HEK293 (cell line): ENCODE data around the gene PDZRN4.

Experiments
- EGR2 ChIP-seq: fragments of 450-650 bp; formaldehyde crosslinking; IDR thresholded peaks from 2 replicates; pipeline ENCODE4 v1.5.1; 2016; ENCODE audit warnings: low read depth, missing biosample characterization, missing genetic modification characterization
- KLF16 ChIP-seq: fragments of 450-650 bp; formaldehyde crosslinking; IDR thresholded peaks from 2 replicates; pipeline ENCODE4 v1.5.1; 2017; ENCODE audit warnings: missing biosample characterization, missing genetic modification characterization
- YY1 ChIP-seq: fragments of 450-650 bp; formaldehyde crosslinking; IDR thresholded peaks from 2 replicates; pipeline ENCODE4 v1.5.1; 2018; ENCODE audit warnings: missing biosample characterization, missing genetic modification characterization
- TF ChIP-seq, protein P1 (sequence below): fragments of 450-650 bp; formaldehyde crosslinking; IDR thresholded peaks from 2 replicates; pipeline ENCODE4 v1.5.1; 2016; ENCODE audit warnings: missing biosample characterization, missing genetic modification characterization
- TF ChIP-seq, protein P2 (sequence below): fragments of 450-650 bp; formaldehyde crosslinking; IDR thresholded peaks from 2 replicates; pipeline ENCODE4 v1.5.1; 2017; ENCODE audit warnings: missing biosample characterization, missing genetic modification characterization

DNA sequence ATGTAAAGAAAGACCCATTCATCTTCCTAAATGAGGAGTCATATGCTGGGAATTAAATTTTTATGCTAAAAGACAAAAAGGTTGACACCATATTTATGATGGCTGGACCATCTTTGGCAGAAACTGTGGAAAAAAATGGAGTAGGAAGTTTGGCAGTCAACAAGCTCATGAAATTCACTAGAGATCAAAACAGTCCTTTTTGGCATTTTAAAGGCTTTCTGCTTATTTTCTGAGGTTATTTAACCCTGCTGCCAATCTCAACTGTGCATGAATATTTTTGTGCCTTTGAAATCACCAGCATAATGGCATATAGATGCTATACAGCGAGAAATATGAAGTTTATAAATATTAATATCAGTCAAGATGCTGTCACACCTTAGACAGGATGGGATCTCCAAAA, 399.5 kb downstream of the PDZRN4 start:
- TF ChIP-seq YY1 (tag by site-specific recombination) (no peak), KLF16 (tag by site-specific recombination) (no peak), EGR2 (tag by site-specific recombination) (no peak)
- TF ChIP-seq, protein P1, sequence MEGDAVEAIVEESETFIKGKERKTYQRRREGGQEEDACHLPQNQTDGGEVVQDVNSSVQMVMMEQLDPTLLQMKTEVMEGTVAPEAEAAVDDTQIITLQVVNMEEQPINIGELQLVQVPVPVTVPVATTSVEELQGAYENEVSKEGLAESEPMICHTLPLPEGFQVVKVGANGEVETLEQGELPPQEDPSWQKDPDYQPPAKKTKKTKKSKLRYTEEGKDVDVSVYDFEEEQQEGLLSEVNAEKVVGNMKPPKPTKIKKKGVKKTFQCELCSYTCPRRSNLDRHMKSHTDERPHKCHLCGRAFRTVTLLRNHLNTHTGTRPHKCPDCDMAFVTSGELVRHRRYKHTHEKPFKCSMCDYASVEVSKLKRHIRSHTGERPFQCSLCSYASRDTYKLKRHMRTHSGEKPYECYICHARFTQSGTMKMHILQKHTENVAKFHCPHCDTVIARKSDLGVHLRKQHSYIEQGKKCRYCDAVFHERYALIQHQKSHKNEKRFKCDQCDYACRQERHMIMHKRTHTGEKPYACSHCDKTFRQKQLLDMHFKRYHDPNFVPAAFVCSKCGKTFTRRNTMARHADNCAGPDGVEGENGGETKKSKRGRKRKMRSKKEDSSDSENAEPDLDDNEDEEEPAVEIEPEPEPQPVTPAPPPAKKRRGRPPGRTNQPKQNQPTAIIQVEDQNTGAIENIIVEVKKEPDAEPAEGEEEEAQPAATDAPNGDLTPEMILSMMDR (tag by site-specific recombination): no peak
- TF ChIP-seq, protein P2, sequence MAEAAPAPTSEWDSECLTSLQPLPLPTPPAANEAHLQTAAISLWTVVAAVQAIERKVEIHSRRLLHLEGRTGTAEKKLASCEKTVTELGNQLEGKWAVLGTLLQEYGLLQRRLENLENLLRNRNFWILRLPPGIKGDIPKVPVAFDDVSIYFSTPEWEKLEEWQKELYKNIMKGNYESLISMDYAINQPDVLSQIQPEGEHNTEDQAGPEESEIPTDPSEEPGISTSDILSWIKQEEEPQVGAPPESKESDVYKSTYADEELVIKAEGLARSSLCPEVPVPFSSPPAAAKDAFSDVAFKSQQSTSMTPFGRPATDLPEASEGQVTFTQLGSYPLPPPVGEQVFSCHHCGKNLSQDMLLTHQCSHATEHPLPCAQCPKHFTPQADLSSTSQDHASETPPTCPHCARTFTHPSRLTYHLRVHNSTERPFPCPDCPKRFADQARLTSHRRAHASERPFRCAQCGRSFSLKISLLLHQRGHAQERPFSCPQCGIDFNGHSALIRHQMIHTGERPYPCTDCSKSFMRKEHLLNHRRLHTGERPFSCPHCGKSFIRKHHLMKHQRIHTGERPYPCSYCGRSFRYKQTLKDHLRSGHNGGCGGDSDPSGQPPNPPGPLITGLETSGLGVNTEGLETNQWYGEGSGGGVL (tag by site-specific recombination): no peak
